OCI-LY3 (cell line): ENCODE data around the gene CFAP92.
"Not testable (repeated sequence)": the region's sequence is repeated elsewhere in the genome, so short reads cannot be mapped to it uniquely, and the experiment has no call there.

ENCODE experiments used
- EZH2phosphoT487 ChIP-seq: fragments of 200-600 bp; shearing (Covaris generic); IDR thresholded peaks from 2 replicates; pipeline ENCODE4 v1.6.1; 2018; ENCODE audit warnings: antibody characterized with exemption, mixed run types, low read depth
- TF ChIP-seq, protein P1 (sequence below): fragments of 200-600, 300-600 bp; sonication (generic); IDR thresholded peaks from 2 replicates; pipeline ENCODE4 v1.5.1; 2014; ENCODE audit warnings: antibody characterized with exemption, low read length, low read depth

DNA sequence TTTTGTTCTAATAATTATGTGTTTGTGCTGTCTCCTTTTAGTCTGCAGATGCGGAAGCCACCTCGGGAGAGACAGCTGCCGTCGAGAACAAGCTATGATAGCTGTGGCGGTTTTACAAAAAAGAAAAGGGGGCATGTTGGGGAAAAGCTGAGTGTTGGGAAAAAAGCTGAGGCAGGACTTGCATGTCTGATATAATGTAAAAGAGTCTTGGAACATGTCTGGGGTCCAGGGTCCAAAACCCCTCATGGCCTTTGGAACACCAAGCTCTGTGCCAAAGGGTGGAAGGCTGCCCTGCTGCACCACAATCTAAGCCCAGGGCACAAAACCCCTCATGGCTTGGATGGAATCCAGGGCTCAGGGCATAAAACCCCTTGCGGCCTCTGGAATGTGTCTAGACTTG is 69.9 kb downstream of the CFAP92 start:
- TF ChIP-seq, protein P1, sequence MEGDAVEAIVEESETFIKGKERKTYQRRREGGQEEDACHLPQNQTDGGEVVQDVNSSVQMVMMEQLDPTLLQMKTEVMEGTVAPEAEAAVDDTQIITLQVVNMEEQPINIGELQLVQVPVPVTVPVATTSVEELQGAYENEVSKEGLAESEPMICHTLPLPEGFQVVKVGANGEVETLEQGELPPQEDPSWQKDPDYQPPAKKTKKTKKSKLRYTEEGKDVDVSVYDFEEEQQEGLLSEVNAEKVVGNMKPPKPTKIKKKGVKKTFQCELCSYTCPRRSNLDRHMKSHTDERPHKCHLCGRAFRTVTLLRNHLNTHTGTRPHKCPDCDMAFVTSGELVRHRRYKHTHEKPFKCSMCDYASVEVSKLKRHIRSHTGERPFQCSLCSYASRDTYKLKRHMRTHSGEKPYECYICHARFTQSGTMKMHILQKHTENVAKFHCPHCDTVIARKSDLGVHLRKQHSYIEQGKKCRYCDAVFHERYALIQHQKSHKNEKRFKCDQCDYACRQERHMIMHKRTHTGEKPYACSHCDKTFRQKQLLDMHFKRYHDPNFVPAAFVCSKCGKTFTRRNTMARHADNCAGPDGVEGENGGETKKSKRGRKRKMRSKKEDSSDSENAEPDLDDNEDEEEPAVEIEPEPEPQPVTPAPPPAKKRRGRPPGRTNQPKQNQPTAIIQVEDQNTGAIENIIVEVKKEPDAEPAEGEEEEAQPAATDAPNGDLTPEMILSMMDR = not testable (repeated sequence)
- not testable (repeated sequence) for TF ChIP-seq EZH2phosphoT487
